DMS79 treated with DMSO at 0.1 percent for 48 hours (cell line): ENCODE measurements around the gene UQCC3.
"Not testable (repeated sequence)": the region's sequence is repeated elsewhere in the genome, so short reads cannot be mapped to it uniquely, and the experiment has no call there.

Source experiments
- DNase-seq: peaks from one replicate; lab custom pipeline; 2025; lab: John Stamatoyannopoulos, UW

UQCC3 gene

GRCh38 chr11:62703921-62704320 is 32.4 kb downstream of the UQCC3 start:
- DNase-seq: not testable (repeated sequence)

DNA sequence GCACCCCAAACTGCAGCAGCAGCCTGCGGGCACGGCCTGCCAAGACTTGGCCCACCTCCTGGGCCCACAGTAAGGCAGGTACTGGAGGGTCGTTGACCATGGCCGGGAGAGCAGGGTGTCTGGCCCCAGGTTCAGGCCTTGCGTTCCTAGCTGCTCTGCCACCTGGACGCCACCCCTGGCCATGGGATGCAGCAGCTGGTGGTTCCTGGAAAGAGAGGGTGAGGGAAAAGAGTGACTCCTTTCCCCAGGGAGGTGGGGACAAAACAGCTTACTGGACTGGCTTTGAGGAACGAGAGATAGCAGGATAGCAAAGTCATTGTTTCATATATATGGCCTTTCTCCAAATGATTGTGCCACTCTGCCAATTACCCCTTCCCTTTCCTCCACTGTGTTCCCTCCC is 33.9 kb downstream of the UQCC3 start:
- DNase-seq: peak; percentile 58

- DNase-seq: peak; percentile 94
Measured at GRCh38 chr11:62705880-62706849, 34.7 kb downstream of the UQCC3 start.

DNA sequence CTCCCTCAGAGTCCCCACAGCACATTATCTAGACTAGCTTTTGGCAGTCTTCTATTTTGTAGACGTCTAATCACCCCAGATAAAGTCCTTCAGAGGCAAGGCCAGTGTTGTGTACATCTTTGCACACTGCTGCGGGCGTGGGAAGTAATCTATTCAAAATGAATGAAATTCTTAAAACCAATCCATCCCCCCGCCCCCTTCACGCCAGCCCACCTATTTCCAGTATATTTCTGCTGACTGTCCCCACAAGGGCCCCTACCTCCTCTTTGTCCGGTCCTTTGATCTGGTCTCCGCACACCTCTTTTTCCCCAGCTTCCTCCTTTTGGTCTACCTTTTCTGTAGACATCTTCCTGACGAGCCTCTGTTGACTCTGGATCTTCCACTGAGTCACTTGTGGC is 35.4 kb downstream of the UQCC3 start:
- no peak for DNase-seq

GRCh38 chr11:62707277-62707861 is 35.9 kb downstream of the UQCC3 start, which contains the start of the genes BSCL2 and GNG3:
BSCL2 (minus strand) TSS chr11:62707424; CDS start chr11:62707195, 229 bp downstream.
GNG3 (plus strand) TSS chr11:62707676; CDS start chr11:62708296, 620 bp downstream.
- DNase-seq: peak; percentile 96

DNA sequence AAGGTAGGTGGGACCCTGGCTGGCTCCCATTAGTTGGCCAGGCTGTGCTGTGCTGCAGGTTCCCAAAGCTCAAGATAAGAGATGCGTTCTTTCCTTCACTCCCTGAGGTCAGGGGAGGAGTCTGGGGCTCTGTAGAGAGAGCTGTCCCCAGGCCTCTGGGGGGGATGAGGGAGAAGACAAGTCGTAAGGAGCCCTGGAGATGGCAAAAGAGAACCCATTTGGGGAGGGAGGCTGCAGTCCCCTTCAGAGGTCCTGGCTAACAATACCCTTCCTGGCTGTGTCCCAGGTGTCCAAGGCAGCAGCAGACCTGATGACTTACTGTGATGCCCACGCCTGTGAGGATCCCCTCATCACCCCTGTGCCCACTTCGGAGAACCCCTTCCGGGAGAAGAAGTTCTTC is 36.9 kb downstream of the UQCC3 start:
- no peak for DNase-seq

DNA sequence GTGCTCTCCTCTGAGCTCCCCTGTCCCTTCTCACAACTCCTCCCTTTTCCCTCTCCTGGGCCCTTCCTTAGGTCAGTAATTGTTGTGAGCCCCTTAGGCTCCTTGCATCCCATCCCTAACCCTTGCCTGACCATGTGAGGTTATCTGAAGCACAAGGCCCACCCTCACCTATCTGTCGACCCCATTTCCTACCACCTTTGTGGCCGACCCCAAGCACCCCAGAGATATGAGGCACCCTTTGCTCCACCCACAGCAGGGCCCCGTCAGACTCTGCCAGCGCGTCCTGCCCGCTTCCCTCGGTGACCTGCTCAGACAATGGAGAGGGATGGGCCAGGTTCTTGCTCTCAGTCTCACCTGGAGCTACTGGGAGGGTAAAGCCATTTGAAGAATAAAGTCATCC is 37.3 kb downstream of the UQCC3 start:
- peak; percentile 73 for DNase-seq

- peak; percentile 99 for DNase-seq
Measured at GRCh38 chr11:62709247-62710000, 38.0 kb downstream of the UQCC3 start.

DNA sequence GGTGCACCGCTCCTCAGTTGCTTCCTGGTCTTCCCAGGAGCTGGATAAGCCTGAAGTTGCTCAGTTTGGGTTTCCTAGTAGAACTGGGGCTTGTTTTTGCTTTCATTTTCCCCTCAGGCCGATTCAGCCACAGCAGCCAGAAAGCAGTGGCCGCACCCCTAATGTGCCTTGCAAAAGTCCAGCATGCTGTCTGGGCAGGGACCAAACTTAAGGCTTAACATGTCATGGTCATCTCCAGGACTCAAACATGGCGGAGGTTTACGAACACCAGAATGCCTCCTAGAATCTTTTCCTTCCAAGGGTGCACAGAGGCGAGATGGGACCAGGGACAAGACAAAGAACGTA is 38.5 kb downstream of the UQCC3 start:
- no peak for DNase-seq

DNA sequence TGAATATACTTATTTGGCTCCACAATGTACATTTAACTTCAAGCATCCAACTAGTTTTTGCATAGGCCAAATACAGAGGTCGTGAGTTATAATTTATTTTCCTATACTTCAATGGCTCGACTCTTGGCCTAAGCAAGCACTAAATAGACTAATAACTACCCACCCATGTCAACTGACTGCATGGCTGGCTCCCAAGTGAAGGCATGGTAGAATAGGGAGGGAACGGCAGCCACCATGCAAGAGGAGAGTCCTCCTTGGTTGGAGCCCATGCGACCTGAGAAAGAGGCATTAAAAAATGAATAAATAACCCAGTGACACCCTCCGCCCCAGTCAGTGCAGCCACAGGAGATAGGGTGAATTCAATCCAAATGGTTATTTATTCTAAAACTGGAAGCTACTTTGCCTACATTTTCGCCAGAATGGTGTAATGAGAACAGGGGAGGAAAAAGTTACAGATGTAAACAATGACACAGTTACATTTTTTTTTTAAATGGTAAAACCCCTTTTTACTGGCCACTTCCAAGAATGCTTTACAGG is 40.9 kb downstream of the UQCC3 start:
- no peak for DNase-seq

GRCh38 chr11:62712861-62713260 is 41.4 kb downstream of the UQCC3 start:
- no peak for DNase-seq

DNA sequence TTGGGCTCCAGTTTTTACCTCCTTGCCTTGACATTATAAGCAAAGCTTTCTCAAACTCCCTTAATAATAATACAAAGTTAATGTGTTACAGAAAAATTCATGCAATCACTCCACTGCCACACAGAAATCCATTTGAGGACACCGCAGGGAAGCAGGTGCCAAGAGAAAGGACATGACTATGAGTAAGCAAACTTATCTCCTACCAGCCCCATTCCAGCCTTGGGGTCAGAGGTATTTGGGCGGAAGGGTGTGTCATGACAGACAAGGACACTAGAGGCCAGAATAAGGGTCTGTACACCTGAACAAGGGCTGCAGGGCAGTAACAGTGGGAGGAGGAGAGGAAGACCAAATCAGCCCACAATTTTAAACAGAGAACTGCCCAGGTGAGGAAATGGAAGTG is 41.9 kb downstream of the UQCC3 start:
- no peak for DNase-seq

GRCh38 chr11:62715150-62716130 is 44.0 kb downstream of the UQCC3 start:
- DNase-seq: no peak

- no peak for DNase-seq
Measured at GRCh38 chr11:62716206-62716605, 44.7 kb downstream of the UQCC3 start.

GRCh38 chr11:62716816-62717215 is 45.3 kb downstream of the UQCC3 start:
- DNase-seq: no peak

GRCh38 chr11:62719302-62719978 is 48.0 kb downstream of the UQCC3 start:
- no peak for DNase-seq

DNA sequence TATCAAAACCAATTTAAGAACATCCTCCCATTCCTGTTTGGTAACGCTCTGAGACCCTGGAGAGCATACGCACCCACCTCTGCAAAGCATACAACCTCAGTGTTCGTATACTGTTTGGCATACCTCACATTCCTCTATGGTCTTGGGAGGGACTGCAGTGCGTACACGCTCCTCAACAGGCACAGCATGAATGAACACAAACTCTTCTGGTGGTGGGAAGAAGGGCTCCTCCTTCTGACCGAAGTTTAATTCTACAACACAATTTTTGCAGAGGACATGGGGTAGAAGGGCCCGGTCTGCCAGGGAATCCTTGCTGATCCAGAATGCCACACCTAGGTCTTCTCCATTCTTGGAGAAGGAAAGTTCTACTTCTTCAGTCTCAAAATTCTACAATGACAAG is 50.5 kb downstream of the UQCC3 start:
- no peak for DNase-seq
